Activated CD4-positive, alpha-beta T cell treated with anti-CD3 and anti-CD28 coated beads, Interleukin-2, amount 50 U/mL, for 48 hours (primary cell): Measurements from ENCODE around the gene PCBP3.

ENCODE experiments used
- DNase-seq, 2 experiments: peaks; one replicate each; pipeline ENCODE4 v3.0.0-alpha.2; 2020

The PCBP3 gene

GRCh38 chr21:45735259-45736000, 91.9 kb downstream of the PCBP3 start:
- DNase-seq = no peak

- DNase-seq = no peak
These were observed 92.6 kb downstream of the PCBP3 start for GRCh38 chr21:45736042-45736689.

GRCh38 chr21:45736690-45737484, 93.4 kb downstream of the PCBP3 start:
- no peak for DNase-seq

GRCh38 chr21:45737485-45738166, 94.1 kb downstream of the PCBP3 start:
- DNase-seq = no peak

GRCh38 chr21:45739218-45740087, 95.9 kb downstream of the PCBP3 start:
- no peak for DNase-seq

- no peak for DNase-seq
These were observed 96.5 kb downstream of the PCBP3 start for GRCh38 chr21:45740088-45740440.

GRCh38 chr21:45740491-45741357, 97.2 kb downstream of the PCBP3 start:
- DNase-seq = no peak

GRCh38 chr21:45741691-45742090, 98.2 kb downstream of the PCBP3 start:
- no peak for DNase-seq

GRCh38 chr21:45742247-45742646, 98.7 kb downstream of the PCBP3 start:
- DNase-seq = no peak

GRCh38 chr21:45745256-45745655, 101.7 kb downstream of the PCBP3 start:
- no peak for DNase-seq

GRCh38 chr21:45747233-45747766, 103.8 kb downstream of the PCBP3 start:
- no peak for DNase-seq

- no peak for DNase-seq
These were observed 104.4 kb downstream of the PCBP3 start for GRCh38 chr21:45747802-45748445.

GRCh38 chr21:45748593-45748992, 105.1 kb downstream of the PCBP3 start:
- DNase-seq = no peak

- no peak for DNase-seq
These were observed 106.4 kb downstream of the PCBP3 start for GRCh38 chr21:45749974-45750373.

GRCh38 chr21:45750936-45751335, 107.4 kb downstream of the PCBP3 start:
- DNase-seq = no peak

GRCh38 chr21:45753445-45753844, 109.9 kb downstream of the PCBP3 start:
- DNase-seq = no peak

GRCh38 chr21:45756029-45756428, 112.5 kb downstream of the PCBP3 start:
- no peak for DNase-seq

GRCh38 chr21:45756669-45757068, 113.1 kb downstream of the PCBP3 start:
- DNase-seq = no peak

GRCh38 chr21:45761704-45762103, 118.2 kb downstream of the PCBP3 start:
- DNase-seq = no peak

GRCh38 chr21:45763074-45763473, 119.5 kb downstream of the PCBP3 start:
- no peak for DNase-seq
